T follicular helper cell (primary cell): Measurements from ENCODE around the gene HTT.

ENCODE experiments used
- DNase-seq: peaks from one replicate; pipeline ENCODE4 v3.0.0-alpha.2; 2020; ENCODE audit warnings: low read depth
- total RNA-seq, 2 experiments: gene quantifications; one replicate each; lab custom pipeline; 2026; lab: John Stamatoyannopoulos, UW

Gene HTT
- 149 to 196 reads per million in 2 experiments for total RNA-seq

- peak; percentile 98 for DNase-seq
These were observed at the start of gene HTT, which contains the start of gene HTT-AS for GRCh38 chr4:3074078-3074845. HTT (plus strand) TSS chr4:3074681; CDS start chr4:3074826, 145 bp downstream. HTT-AS (minus strand) TSS chr4:3074538.

DNA sequence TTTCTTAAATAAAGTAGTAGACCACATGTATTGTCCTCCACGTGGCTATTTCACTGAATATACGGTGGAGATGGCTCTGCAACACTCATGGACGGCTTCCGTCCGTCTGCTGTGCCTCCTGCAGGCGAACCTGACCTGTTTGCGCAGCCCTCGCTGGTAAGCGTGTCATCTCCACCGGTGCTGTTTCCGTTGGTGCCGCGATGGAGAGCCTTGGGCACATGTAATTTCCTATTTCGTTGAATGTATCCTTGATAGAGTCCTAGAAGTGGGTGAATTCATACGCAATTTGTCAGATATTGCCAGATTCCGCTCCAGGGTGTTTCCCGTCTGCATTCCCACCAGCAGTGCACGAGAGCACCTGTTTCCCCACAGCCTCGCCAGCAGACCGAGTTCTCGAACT lies 48.6 kb upstream of the HTT start:
- no peak for DNase-seq

GRCh38 chr4:3026540-3026939 lies 47.9 kb upstream of the HTT start:
- no peak for DNase-seq

- DNase-seq: no peak
These were observed 45.0 kb upstream of the HTT start for GRCh38 chr4:3029464-3029863.

GRCh38 chr4:3030566-3031356 lies 43.7 kb upstream of the HTT start:
- no peak for DNase-seq

GRCh38 chr4:3031357-3032082 lies 43.0 kb upstream of the HTT start:
- no peak for DNase-seq

DNA sequence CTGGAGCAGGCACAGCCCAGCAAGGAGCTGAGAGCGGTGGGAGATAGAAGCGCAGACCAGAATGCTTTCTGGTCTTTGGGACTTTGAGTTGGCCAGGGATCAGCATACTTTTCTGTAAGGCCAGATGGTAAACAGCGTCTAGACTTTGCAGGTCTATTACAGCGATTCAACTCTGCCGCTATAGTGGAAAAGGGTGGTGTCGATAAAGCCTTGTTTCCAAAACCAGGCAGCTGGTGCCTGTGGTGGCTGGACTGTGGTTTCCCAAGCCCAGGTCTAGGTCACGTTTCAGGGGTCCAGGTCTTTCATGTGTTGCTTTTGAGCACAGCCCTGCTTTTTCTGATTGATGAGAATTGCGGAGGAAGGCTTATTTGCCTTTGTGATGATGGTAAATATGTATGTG lies 40.2 kb upstream of the HTT start:
- DNase-seq: no peak

- DNase-seq: no peak
These were observed 39.2 kb upstream of the HTT start for GRCh38 chr4:3035249-3035648.

GRCh38 chr4:3035674-3036073 lies 38.8 kb upstream of the HTT start:
- no peak for DNase-seq

DNA sequence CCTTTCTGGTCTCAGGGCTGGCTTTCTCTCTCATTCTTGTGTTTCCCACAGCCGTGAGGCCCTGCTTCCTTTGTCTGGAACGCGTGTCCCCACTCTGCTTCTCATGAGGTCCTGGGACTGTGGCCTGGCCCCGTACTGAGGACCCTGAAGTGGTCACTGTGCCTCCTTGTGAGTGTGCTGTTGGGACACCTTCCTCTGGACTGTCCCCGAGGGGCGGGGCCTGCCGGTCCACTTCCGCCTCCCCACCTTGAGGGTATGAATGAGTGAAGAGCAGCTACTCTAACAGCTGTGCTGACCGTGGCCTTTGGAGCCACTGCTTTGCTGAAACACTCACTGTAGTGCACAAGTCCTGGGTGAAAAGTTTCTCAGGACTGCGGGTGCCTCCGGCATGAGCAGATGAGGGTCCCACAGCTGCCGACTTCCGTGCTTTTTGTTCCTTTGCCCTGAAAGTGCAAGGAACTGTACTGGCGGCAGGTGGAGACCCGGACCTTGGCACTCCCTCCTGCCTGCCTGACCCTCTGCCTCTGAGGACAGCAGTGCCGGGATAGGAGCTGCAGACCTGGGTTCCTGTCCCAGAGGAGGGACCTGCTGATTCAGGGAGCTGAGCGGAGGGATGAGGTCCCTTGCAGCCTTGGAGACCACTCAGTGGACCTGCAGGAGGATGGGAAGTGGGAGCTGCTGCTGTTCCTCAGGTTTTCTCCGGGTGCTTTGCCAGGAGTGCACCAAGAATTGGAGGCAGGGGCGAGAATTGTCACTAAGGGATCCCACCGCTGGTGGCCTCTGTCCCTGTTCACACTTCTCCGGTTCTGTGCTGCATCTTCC lies 38.1 kb upstream of the HTT start:
- DNase-seq: no peak

- DNase-seq: no peak
These were observed 36.5 kb upstream of the HTT start for GRCh38 chr4:3037957-3038461.

- DNase-seq: no peak
These were observed 34.6 kb upstream of the HTT start for GRCh38 chr4:3039706-3040366.

- DNase-seq: no peak
These were observed 33.9 kb upstream of the HTT start for GRCh38 chr4:3040452-3041191.

DNA sequence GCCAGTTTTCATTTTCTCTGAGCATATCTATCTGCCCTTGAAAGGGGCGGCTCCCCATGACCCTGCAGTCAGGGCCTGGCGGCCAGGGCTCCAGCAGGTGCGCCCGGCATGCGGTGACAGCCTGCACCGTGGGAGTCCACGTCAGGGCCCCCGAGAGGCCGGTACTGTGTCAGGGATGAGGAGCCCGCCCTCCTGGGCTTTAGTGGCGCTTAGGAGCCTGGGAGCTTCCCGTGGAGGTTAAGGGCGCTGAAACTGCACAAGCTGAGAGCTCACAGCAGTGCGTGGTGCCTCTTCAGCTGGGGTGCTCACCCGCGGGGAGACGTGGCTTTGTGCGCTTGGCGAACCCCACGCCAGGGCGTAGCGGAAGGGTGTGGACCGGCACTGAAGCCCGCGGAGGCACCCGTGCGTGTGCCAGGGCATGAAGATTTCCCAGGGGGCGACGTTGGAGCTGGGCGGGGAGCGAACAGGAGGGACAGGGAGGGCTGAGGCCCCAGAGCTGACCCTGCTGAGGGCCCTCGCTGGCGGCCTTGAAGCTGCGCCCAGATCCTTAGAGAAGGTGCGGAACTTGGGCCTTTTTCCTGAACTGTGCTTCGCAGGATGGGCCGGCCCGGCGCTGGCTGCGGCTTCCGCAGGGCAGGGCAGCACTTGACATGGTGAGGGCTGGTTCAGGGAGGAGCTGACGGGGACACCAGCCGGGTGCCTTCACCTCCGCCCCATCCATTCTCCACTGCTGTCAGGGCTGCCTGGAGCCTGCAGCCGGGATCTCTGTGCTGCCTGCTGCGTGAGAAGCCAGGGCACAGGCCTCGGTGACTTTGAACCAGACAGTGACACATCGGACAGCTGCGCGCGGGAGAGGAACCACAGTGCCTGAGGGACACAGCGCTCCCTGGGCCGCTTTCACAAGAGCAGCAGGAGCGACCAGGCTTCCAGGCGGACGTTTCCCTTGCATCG lies 33.0 kb upstream of the HTT start:
- DNase-seq: no peak

DNA sequence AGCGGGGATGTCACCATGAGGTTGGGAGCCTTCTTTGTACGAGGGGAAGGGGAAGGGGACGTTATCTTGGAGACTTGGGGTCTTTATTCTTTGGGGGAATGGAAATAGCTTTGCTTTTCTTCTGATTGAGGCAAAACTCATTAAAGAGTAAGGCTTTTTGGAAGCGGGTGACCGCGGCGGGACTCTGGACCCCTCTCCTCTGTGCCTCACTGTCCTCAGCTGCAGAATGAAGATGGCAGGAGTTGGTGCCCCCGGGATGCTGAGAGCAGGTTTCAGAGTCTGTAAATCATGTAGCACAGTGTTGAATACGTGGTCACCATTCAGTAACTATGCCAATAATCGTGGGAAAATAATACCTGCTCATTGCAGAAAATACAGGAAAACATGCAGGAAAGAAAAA lies 32.3 kb upstream of the HTT start:
- no peak for DNase-seq

GRCh38 chr4:3043282-3044020 lies 31.0 kb upstream of the HTT start:
- DNase-seq: no peak

- DNase-seq: peak; percentile 57
These were observed 29.3 kb upstream of the HTT start for GRCh38 chr4:3044870-3045819.
